ENCODE results near the gene SEC16A.

Gene SEC16A

DNA sequence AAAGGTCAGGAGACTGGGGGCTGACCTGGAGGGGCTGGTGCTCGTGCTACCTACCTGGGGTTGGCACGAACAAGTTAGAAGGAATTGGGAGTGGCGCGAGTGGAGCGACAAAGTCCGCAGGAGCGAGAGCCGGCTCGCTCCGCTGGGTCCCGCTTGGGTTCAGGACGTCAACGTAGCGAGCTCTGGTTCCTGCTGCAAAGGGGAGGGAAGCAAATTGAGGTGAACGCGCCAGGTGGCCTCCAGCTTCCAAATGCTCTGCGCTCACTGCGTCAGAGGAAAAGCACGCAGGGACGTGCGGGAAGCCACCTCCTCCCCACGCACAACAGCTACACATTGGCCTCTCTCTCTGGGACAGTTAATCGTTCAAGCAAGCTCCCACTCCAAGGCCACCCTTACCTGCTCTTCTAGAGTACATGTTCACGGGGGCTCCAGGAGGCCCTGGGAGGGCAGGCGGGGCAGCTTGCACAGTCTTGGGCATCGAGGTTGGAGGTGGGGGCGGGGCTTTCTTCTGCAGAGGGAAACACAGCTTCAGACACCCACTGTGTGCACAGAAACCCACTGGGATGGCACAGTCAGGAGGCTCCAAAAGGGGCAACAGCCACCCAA is 35.6 kb downstream of the SEC16A start:
- no peak for FAIRE-seq
- no peak for TF ChIP-seq POLR2A (IDR thresholded peaks at IDR 0.05; ENCODE audit: low read depth, low read length)
- no peak for TF ChIP-seq TAF1 (IDR thresholded peaks at IDR 0.05; ENCODE audit: low read depth, low read length)
- TF ChIP-seq POLR2AphosphoS5 (IDR thresholded peaks at IDR 0.05; ENCODE audit: low read depth, low read length), result no peak
- no peak for TF ChIP-seq SPI1 (IDR thresholded peaks at IDR 0.05; ENCODE audit: low read depth, low read length)
- no peak for TF ChIP-seq PAX5 (IDR thresholded peaks at IDR 0.05; ENCODE audit: insufficient read depth, low read length, severe bottlenecking)
- TF ChIP-seq POU2F2 (IDR thresholded peaks at IDR 0.05; ENCODE audit: low read depth, low read length), result no peak
- DNase-seq (ENCODE audit: insufficient read length, low spot score), result no peak

DNA sequence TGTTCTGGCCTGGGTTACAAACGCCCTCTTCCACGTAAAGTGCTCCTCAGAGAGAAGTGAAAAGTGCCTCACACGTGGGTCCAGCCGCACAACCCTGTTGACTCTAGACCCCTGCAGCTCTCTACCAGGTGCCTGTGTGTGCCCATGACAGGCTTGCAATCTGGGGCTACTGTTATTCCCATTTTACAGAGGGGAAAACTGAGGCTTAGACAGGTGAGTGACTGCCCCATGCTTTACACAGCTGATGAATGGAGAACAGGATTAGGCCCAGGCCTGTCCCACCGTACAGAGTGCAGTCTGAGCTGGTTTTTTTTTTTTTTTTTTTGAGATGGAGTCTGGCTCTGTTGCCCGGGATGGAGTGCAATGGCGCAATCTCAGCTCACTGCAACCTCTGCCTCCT is 37.0 kb downstream of the SEC16A start:
- DNase-seq (ENCODE audit: insufficient read length, low spot score) (no peak), FAIRE-seq (no peak)
- no peak for TF ChIP-seq SPI1 (IDR thresholded peaks at IDR 0.05; ENCODE audit: low read depth, low read length)
- TF ChIP-seq PAX5 (IDR thresholded peaks at IDR 0.05; ENCODE audit: insufficient read depth, low read length, severe bottlenecking), result no peak
- TF ChIP-seq POU2F2 (IDR thresholded peaks at IDR 0.05; ENCODE audit: low read depth, low read length), result no peak
- TF ChIP-seq POLR2AphosphoS5 (IDR thresholded peaks at IDR 0.05; ENCODE audit: low read depth, low read length), result no peak
- no peak for TF ChIP-seq TAF1 (IDR thresholded peaks at IDR 0.05; ENCODE audit: low read depth, low read length)
- no peak for TF ChIP-seq POLR2A (IDR thresholded peaks at IDR 0.05; ENCODE audit: low read depth, low read length)

DNA sequence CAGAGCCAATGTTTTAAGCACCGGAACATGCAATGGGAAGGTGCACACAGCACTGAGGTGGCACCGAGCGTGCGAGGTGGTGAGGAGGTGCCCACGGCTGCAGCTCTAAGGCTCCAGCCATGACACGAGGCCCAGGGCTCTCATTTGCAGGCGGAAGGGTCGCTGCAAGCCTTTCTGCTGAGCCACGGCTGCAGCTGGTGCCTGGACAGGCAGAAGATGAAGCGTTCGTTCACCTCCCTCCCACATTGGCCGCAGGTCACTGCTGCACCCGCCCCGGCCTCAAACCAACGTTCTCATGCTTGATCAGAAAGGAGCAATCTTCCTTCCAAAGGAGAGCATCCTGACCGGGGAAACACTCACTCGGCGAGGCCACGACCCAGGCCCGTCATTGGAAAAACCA is 38.7 kb downstream of the SEC16A start:
- no peak for FAIRE-seq
- no peak for TF ChIP-seq POLR2AphosphoS5 (IDR thresholded peaks at IDR 0.05; ENCODE audit: low read depth, low read length)
- no peak for DNase-seq (ENCODE audit: insufficient read length, low spot score)

DNA sequence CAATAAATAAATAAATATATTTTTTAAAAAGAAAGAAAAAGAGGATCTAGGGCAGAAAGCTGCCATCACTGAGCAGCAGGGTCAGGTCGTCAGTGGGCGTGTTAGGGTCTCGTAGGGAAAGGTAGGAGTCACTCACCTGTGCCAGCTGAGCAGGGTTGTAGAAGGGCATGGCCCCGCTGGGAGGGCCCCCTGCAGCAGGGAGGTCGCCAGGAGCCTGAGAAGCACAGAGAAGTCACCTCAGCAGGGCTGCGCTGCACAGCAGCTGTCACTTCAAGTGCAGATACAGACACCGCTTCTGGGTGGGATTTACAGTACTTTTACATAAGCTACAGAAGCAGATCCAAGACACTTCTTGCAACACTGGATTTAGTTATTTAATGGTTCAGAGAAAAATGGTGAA is 39.2 kb downstream of the SEC16A start:
- TF ChIP-seq POU2F2 (IDR thresholded peaks at IDR 0.05; ENCODE audit: low read depth, low read length) (no peak), TAF1 (IDR thresholded peaks at IDR 0.05; ENCODE audit: low read depth, low read length) (no peak), POLR2A (IDR thresholded peaks at IDR 0.05; ENCODE audit: low read depth, low read length) (no peak), SPI1 (IDR thresholded peaks at IDR 0.05; ENCODE audit: low read depth, low read length) (no peak), POLR2AphosphoS5 (IDR thresholded peaks at IDR 0.05; ENCODE audit: low read depth, low read length) (no peak), PAX5 (IDR thresholded peaks at IDR 0.05; ENCODE audit: insufficient read depth, low read length, severe bottlenecking) (no peak)
- DNase-seq (ENCODE audit: insufficient read length, low spot score) (no peak), FAIRE-seq (no peak)

DNA sequence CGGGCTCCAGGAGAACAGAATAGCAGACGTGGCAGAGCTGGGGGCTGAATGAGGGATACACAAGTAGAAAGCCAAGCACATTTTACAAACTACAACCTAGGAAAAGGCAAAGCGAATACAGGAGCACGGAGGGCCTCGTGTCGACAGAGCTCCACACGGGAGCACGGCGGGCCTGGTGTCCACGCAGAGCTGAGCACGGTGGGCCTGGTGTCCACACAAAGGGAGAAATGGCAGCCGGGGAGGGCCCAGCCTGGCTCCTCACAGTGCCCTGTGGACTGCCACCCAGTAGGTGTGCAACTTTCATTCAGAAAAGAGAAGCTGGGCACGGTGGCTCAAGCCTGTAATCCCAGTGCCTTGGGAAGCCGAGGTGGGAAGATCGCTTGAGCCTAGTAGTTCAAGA is 39.8 kb downstream of the SEC16A start:
- TF ChIP-seq POU2F2 (IDR thresholded peaks at IDR 0.05; ENCODE audit: low read depth, low read length) (no peak), TAF1 (IDR thresholded peaks at IDR 0.05; ENCODE audit: low read depth, low read length) (no peak), POLR2AphosphoS5 (IDR thresholded peaks at IDR 0.05; ENCODE audit: low read depth, low read length) (no peak), SPI1 (IDR thresholded peaks at IDR 0.05; ENCODE audit: low read depth, low read length) (no peak), POLR2A (IDR thresholded peaks at IDR 0.05; ENCODE audit: low read depth, low read length) (no peak), PAX5 (IDR thresholded peaks at IDR 0.05; ENCODE audit: insufficient read depth, low read length, severe bottlenecking) (no peak)
- no peak for DNase-seq (ENCODE audit: insufficient read length, low spot score)
- no peak for FAIRE-seq

DNA sequence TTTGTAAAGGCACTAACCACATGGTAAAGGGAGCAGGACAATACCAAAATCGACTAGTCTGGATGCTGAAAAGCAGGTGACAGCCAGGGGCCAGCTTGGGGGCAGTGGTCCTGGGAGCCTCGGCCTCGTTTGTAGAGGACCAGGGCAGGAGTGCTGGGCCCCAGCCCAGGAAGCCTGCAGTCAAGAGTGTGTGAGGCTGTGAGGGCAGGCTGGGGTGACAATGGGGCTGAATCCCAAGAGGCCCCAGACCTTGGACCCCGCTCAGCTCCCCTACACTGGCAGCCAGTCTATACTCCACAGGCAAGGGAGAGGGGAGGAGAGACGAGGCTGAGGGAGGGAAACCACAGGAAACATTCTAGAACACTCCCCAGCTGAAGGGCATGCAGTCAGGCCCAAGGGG is 40.6 kb downstream of the SEC16A start:
- TF ChIP-seq POLR2AphosphoS5 (IDR thresholded peaks at IDR 0.05; ENCODE audit: low read depth, low read length) (no peak), POLR2A (IDR thresholded peaks at IDR 0.05; ENCODE audit: low read depth, low read length) (no peak), PAX5 (IDR thresholded peaks at IDR 0.05; ENCODE audit: insufficient read depth, low read length, severe bottlenecking) (no peak), POU2F2 (IDR thresholded peaks at IDR 0.05; ENCODE audit: low read depth, low read length) (no peak), SPI1 (IDR thresholded peaks at IDR 0.05; ENCODE audit: low read depth, low read length) (no peak), TAF1 (IDR thresholded peaks at IDR 0.05; ENCODE audit: low read depth, low read length) (no peak)
- no peak for FAIRE-seq
- DNase-seq (ENCODE audit: insufficient read length, low spot score), result no peak

DNA sequence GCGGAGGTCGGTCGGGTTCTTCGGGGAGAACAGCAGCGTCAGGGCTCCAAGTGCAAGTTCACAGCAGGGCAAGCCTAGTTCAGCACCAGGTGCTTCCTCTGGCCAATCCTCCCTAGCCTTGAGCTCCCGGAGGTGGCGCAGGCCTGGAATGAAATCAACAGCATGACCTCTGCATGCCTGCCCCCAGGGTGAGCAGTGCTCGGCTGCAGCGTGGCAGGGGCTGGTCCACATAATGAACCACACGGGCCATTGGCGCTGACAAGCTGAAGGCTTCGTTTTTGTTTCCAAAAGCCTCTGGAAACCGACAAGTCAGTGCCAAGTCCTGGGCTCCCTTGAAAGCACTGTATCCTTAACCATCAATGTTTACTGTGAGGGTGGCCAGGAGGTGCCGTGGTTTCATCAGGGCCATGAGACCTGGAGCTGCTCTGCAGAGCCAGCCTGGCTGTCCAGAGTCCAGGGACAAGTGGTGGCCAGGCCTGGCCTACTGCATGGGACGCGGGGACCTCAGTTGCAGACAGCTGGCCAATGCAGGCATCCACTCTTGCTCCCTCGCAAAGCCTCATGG is 41.1 kb downstream of the SEC16A start:
- FAIRE-seq, result no peak
- DNase-seq (ENCODE audit: insufficient read length, low spot score), result no peak
- TF ChIP-seq TAF1 (IDR thresholded peaks at IDR 0.05; ENCODE audit: low read depth, low read length) (no peak), SPI1 (IDR thresholded peaks at IDR 0.05; ENCODE audit: low read depth, low read length) (no peak), POLR2A (IDR thresholded peaks at IDR 0.05; ENCODE audit: low read depth, low read length) (no peak), POLR2AphosphoS5 (IDR thresholded peaks at IDR 0.05; ENCODE audit: low read depth, low read length) (no peak), POU2F2 (IDR thresholded peaks at IDR 0.05; ENCODE audit: low read depth, low read length) (no peak), PAX5 (IDR thresholded peaks at IDR 0.05; ENCODE audit: insufficient read depth, low read length, severe bottlenecking) (no peak)

DNA sequence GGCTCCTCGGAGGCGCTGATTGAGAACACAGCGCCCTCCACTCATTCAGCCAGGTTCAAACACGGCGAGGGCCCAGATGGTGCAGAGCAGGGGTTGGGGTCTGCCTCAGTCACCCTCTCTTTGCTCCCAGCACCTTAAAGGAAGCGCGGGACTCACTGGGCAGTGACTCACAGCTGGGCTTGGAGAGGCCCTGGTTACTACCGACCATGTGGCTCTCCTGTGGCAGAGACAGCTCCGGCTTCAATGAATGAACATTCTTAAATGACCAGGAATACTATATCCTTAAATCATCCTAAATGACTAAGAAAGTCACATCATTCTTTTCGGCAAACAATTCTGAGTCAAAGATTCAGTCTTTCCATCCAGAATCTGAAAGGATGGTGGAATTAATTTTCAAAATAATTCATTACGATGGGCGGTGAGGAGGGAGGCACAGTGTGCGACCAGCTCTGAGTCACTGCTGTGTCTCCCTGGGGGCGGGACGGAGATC is 41.6 kb downstream of the SEC16A start:
- no peak for FAIRE-seq
- TF ChIP-seq SPI1 (IDR thresholded peaks at IDR 0.05; ENCODE audit: low read depth, low read length) (no peak), POU2F2 (IDR thresholded peaks at IDR 0.05; ENCODE audit: low read depth, low read length) (no peak), POLR2AphosphoS5 (IDR thresholded peaks at IDR 0.05; ENCODE audit: low read depth, low read length) (no peak), PAX5 (IDR thresholded peaks at IDR 0.05; ENCODE audit: insufficient read depth, low read length, severe bottlenecking) (no peak), POLR2A (IDR thresholded peaks at IDR 0.05; ENCODE audit: low read depth, low read length) (0 out of 2 replicates have a peak, but pooled peaks have one; percentile 25)
- DNase-seq (ENCODE audit: insufficient read length, low spot score), result no peak

DNA sequence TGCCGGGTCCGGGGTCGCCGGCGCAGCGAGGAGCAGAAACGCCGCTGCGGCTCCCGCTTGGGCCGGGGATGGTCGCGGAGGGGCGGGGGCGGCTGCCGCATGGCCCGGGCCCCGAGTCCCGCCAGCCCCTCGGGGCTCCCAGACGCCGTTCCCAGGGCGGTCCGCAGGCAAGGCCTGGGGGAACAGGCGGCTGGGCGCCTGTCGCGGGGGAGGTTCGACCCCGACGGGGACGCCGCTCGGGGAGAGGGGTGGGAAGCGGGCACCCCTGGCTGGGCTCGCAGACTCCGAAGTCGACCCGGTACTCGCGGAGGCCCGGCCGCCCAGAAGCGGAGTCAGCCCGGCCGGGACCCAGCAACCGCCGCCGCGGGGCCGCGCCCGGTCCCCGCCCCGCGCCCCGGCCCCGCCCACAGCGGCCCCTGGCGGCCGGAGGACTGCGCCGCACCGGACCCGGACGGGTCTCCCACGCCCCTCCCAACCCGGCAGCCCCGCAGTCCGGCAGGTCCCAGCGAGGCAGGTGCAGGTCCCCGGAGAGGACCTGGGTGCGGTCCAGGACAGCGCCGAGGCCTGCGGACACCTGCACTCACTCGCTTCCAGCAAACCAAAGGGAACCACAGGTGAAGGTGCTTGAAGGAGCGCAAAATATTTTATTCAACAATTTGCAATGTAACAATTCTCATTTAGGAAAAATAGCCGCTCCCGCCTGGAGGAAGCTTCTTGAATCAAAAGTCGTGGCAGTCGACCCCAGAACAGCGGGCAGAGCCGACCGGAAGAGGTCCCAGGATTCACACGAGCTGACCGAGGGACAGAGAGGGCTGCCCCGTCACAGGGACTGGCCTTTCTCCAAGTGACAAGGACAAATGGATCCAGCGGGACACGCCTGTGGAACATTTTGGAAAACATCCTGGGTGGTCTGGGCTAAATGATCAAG is 43.1 kb downstream of the SEC16A start, which contains the start of gene INPP5E:
TSS of gene INPP5E (minus strand) at position 365 of the 928 bp plus-strand sequence. CDS start 426 bp downstream, outside the sequence.
- FAIRE-seq (peak; percentile 96), DNase-seq (ENCODE audit: insufficient read length, low spot score) (peak; percentile 98)
- no peak for TF ChIP-seq PAX5 (IDR thresholded peaks at IDR 0.05; ENCODE audit: insufficient read depth, low read length, severe bottlenecking)
- peak; percentile 70 for TF ChIP-seq POLR2A (IDR thresholded peaks at IDR 0.05; ENCODE audit: low read depth, low read length)
- TF ChIP-seq POU2F2 (IDR thresholded peaks at IDR 0.05; ENCODE audit: low read depth, low read length), result no peak; the same call in 1 of the 2 replicates
- no peak for TF ChIP-seq TAF1 (IDR thresholded peaks at IDR 0.05; ENCODE audit: low read depth, low read length)
- peak; percentile 49; the same call in 1 of the 2 replicates for TF ChIP-seq POLR2AphosphoS5 (IDR thresholded peaks at IDR 0.05; ENCODE audit: low read depth, low read length)
- no peak for TF ChIP-seq SPI1 (IDR thresholded peaks at IDR 0.05; ENCODE audit: low read depth, low read length)
